Inflammatory macrophage treated with lipopolysaccharide for 4 hours (primary cell): ENCODE data around the gene OR6N1.

Experiments
- DNase-seq: peaks from one replicate; pipeline ENCODE4 v3.0.0-alpha.2; 2020

Gene OR6N1

GRCh38 chr1:158735848-158736247 is 36.1 kb downstream of the OR6N1 start:
- DNase-seq = no peak

- no peak for DNase-seq
These were observed 39.5 kb downstream of the OR6N1 start for GRCh38 chr1:158732524-158732923.

GRCh38 chr1:158731707-158732106 is 40.3 kb downstream of the OR6N1 start:
- no peak for DNase-seq

GRCh38 chr1:158730453-158730852 is 41.5 kb downstream of the OR6N1 start:
- DNase-seq = no peak

GRCh38 chr1:158728510-158729225 is 43.3 kb downstream of the OR6N1 start:
- no peak for DNase-seq

- DNase-seq = no peak
These were observed 47.6 kb downstream of the OR6N1 start for GRCh38 chr1:158724442-158724841.

GRCh38 chr1:158720620-158721019 is 51.4 kb downstream of the OR6N1 start, which contains the start of gene OR6K3:
TSS of gene OR6K3 (minus strand) at chr1:158720720. CDS start at chr1:158718115, 2,605 bp downstream.
- no peak for DNase-seq

- no peak for DNase-seq
These were observed 52.3 kb downstream of the OR6N1 start for GRCh38 chr1:158719664-158720063.

GRCh38 chr1:158717344-158717743 is 54.7 kb downstream of the OR6N1 start:
- DNase-seq = no peak

GRCh38 chr1:158716335-158716734 is 55.7 kb downstream of the OR6N1 start:
- peak; percentile 40 for DNase-seq

GRCh38 chr1:158714754-158715153 is 57.2 kb downstream of the OR6N1 start:
- no peak for DNase-seq
